NOMO-1 treated with dmso at 0.1 percent for 144 hours (cell line): Measurements from ENCODE around the gene CXCR5.

Experiments used
- DNase-seq: peaks from one replicate; lab custom pipeline; 2025; ENCODE audit not compliant: unreplicated experiment; lab: John Stamatoyannopoulos, UW

CXCR5 gene

DNA sequence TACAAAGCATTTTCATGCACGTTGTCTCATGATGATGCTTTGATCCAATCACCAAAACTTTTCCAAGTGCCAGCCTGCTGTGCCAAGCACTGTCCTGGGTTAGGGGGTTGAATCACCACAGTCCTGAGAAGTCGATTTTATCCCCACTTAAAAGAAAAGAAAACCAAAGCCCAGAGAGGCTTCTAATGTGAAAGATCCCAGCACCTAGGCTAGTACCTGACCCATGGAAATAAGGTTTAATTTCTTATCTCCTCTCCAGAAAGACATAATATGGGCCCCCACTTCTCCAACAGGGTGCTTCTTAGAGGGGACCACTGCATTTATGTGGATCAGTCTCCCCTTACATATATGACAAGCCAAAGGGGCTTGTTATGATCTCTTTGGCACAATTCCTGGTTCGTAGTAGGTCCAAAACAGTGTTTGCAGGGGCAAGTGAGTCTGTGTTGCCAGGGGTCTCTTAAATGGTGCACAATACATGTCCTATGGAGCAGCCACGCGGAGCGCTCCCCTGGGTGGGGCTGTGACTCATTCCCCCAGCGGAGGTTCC, 43.9 kb downstream of the CXCR5 start:
- DNase-seq: no peak

- DNase-seq: peak; percentile 67
Measured at GRCh38 chr11:118928101-118928869, 44.6 kb downstream of the CXCR5 start.

DNA sequence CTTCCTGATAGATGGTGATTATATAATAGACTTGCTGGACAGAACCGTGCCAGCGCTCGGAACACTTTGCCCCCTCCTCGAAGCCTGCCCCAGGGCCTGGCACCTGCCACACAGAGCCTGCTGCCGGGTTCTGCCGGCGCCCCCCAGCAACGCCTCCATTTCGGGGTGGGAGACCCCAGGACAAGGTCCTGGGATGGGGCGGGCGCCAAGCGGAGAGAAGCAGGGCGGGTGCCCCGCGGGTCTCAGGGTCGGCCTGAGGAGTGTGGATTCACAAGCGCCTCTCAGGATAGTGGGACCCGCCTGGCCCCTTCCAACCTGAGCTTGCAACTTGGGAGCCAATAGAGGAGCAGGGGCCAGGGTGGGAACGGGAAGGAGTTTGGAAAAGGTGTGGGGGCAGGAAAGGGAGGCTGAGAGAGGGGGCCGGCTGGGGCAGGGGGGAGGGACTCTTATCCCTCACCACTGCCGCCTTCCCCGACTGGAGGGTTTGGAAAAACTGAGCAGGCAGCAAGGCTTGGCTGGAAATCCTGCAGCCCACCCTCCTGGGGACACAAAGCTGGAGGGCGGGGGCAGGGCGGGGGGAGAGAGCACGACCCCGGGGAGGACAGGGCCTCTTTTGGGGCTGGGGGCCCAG, 45.3 kb downstream of the CXCR5 start:
- DNase-seq: peak; percentile 61

DNA sequence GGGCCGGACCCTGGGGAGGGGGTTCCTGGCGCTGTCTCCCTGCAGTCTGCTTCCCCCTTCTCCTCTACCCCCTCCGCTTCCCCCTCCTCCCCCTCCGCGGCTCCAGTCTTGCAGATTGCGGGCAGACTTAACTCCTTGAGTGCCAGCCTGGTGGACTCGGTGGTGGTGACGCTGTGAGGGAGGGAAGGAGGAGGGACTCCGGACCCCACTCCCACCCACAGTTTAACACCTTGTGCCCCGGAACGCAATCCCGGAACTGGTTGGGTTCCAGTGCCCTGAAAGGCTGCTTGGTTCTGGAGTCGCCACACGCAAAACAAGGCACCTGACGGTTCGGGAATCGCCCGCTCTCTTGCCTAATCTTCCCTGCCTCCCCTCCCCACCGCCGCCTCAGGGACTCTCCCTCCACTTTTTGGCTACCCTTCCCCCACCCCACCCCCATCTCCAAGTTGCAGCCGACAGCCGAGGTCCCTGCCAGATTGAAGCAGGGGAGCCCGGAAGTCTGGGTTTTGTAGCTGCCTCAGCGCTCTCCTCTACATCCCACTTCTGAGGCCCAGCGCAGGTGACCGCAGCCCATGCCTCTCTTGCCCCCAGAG, 45.9 kb downstream of the CXCR5 start:
- peak; percentile 73 for DNase-seq

DNA sequence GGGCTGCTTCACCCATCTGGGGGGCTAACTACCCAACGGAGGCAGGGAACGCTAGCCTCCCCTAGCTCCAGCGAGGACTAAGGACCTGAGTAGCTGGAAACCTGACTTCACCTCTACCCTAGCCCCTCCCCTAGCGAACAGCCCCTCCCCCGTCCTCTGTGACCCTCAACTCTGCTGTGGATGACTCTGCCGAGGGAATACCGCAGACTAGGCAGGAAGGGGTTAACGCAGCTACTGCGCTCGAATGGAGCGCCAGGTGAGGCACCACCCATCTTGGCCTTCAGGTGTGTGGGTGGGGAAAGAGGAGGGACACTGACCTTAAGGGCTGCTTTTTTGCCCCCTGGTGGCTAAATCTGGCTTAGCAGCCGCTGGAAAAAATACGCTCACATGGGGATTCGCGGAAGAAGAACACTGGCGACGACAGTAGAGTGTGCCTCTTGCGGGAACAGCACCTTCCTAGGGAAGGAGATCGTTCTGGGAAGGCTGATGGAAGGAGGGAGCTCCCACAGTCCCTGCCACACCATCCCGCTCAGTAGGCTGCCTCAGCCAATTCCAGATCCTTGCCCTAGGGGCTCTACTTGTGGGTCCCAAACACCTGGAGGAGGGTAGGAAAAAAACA, 46.5 kb downstream of the CXCR5 start:
- DNase-seq: peak; percentile 37

GRCh38 chr11:118931571-118931970, 47.9 kb downstream of the CXCR5 start:
- DNase-seq: no peak

DNA sequence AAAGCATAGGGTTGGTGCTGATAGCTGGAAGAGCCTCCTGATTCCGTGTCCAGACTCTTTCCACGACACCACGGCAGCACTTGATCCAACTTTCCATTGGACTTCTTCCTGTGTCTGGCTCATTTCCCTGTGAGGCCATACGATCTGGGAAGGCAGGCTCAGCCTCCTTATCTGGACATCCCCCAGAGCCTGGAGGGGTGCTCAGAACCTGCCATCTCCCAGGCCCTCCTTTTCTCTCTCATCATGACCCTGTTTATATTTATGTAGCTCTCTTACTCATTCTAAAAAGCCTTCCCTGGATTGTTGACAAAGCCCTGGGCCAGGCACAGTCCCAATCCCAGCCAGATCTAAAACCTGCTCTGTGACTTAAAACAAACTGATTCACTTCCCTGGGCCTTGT, 49.8 kb downstream of the CXCR5 start:
- DNase-seq: no peak

GRCh38 chr11:118935376-118935775, 51.7 kb downstream of the CXCR5 start:
- DNase-seq: no peak

DNA sequence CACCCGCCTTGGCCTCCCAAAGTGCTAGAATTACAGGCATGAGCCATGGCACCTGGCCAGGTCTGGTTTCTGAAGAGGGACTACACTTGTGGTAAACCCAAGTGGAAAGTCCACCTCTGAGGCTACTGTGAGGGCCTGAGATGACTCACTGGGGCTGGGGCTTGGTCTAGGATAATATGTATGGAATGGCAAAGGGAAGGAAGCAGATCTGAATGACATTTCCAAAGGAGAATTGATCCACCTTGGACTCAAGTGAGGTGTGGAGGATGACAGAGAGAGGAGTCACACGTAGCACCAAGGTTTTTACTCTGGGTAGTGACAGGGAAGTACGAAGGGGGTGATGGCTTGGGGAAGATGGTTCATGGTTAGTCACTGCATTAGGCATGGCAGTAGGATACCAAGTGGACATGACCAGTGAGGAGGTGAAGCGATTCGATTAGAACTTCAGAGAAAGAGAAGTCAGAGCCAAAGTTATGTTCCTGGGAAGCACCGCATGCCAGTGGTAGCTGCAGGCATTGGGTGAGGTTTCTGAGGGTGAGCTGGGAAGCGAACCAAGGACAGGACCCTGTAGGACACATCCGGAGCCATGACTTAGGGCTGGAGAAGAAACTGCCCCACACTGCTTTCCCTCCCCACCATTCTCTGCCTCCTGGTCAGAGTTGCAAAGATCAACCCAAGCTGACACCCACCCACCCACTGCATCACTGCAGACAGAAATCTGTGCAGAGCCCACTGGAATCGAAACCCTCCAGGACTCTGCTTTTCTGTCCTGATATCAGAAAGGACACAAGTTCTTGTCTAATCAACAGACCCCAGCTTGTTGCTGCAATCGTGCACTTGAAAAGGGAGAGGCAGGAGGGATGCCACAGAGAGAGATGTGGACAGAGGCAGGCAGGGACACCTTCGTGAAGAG, 55.1 kb downstream of the CXCR5 start:
- DNase-seq: no peak

DNA sequence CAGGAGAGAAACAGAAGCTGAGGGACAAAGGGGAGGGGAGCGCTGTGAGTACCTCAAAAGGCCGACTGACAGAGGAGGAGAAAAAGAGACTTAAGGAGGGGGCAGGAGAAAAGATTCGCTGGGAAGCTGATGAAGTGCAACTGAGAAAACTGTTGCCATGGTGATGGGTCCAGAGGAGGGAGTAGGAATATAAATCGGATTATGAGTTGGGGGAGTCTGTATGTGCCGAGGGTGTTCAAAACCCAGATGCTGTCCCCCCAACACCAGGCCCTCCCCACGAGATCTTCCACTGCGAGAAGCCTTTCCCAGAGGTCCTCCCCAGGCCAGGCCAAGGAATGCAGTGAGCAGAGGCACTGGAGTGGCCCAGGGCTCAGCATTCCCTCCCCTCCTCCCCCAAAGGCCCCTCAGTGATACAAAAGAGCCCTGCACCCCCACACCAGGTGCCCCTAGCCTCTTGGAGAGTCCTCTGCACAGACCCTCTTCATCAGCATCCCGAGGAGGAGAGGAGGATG, 55.8 kb downstream of the CXCR5 start:
- DNase-seq: no peak

- peak; percentile 65 for DNase-seq
Measured at GRCh38 chr11:118939953-118940598, 56.4 kb downstream of the CXCR5 start.

DNA sequence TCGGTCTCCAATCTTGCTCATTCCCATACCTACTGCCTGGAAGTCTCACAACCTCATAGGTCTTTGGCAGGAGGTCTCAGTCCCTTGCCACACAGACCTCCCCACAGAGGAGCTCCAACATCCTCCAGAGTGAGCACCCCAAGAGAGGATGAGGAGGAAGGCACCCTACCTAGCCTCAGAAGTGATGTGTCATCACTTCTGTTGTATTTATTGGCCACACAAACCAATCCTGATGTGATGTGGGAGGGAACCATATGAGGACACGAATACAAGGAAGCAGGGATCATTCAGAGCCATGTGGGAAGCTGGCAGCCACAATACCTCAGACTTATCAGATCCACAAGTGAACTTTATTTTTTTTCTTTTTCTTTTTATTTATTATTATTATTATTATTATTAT, 63.4 kb downstream of the CXCR5 start:
- no peak for DNase-seq
